ENCODE results near the gene EID3.

The EID3 gene

GRCh38 chr12:104290855-104291254, 12.7 kb upstream of the EID3 start:
- DNase-seq = no peak

DNA sequence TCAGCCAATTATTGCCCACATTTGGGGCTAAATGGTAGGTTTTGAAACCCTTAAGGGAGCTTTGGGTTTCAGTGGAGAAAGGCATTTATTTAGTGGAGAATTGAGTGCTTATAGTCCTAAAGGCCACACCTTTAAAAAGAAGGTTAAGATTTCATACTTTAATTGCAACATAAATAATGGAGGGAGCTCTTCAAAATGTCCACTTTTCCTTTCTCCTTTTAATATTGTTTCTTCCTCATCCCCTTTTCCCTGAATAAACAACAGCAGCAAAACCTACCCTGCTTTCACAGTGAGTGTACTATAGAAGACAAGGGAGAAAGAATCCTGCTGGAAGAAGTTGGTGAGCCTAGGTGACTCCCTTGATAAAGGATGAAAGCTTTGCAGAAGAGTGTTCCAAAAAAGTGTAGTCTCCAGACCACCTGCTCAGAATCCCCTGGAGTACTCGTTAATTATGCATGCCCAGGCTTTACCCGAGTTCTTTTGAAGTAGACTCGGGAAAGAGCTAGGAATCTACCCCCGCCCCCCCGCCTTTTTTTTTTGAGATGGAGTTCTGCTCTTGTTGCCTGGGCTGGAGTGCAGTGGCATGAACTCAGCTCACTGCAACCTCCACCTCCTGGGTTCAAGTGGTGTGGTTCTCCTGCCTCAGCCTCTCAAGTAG, 11.5 kb upstream of the EID3 start:
- DNase-seq = no peak

GRCh38 chr12:104292872-104293794, 10.4 kb upstream of the EID3 start:
- DNase-seq = no peak

GRCh38 chr12:104294158-104294859, 9.2 kb upstream of the EID3 start:
- peak; percentile 48 to 51 for DNase-seq

DNA sequence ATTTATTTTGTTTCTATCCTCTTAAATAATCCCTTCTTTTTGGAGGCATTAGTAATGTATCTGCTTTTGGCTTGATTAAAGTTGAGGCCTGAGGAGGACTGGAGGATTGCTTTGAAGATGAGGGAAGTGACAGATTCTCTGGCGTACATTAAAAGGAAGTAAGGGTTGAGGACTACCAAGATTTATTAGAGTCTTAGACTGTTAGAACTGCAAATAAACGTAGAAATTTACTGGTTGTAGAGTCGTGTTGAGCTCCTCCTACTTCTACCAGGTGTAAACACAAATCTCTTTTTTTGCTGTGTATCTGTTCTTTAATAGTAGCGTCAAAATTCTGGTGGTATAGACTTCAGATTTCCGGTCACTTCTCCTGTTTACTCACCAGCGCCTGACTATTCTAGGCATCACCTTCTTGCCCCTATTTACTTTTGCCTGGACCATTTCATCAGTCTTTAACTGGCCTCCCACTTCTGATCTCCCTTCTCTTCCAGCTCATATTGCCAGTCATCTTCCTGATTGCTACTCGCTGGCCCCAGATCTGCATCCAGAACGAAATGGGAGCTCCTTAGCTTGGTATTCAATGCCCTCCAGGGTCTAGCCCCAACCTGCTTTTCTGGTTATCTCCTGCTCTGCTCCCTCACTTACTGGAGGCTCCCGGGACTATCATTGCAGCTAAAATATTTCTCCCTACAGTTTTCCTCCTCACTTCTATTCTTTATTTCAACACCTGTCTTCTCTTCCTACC, 8.4 kb upstream of the EID3 start:
- DNase-seq = no peak

GRCh38 chr12:104295954-104296353, 7.6 kb upstream of the EID3 start:
- no peak for DNase-seq

DNA sequence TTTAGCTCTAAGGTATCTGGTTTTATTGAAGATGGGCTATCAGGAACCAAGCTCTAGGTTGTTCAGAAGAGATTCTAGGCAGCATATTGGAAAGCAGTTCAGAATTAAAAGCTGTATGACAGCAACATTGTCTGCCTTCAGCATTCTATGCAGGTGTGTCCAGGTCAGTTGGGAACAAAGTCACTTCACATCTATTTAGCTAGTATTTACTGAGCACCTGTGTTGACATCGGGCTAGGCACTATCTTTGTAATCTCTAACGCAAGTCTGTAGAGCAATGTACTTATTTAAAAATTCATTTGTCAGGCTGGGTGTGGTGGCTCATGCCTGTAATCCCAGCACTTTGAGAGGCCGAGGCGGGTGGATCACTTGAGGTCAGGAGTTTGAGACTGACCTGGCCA, 6.8 kb upstream of the EID3 start:
- no peak for DNase-seq

DNA sequence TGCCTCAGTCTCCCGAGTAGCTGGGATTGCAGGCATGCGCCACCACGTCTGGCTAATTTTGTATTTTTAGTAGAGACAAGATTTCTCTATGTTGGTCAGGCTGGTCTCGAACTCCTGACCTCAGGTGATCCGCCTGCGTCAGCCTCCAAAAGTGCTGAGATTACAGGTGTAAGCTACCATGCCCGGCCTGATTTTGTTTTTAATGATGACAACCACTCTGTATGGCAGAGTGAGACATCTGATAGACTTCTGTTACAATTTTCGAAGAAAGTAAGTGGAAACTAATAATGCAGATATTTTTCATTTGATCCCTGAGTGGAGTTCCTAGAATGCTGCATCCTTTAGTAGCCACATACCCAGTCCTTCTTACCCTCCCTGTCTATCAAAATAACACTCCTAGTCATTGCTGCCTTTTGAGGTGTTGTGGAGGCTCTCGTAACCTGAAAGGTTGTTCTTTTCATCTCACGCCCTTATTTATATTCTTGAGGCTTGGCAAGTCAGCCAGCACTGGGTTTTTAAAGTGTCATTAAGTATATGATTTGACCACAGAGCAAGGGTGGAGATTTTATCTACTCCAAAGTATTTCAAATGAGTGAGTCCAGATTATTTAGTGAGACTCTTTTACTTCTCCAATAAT, 5.9 kb upstream of the EID3 start:
- no peak for DNase-seq

- peak in 1 of 2 experiments; percentile 65 for DNase-seq
Measured at GRCh38 chr12:104299842-104300481, 3.6 kb upstream of the EID3 start.

DNA sequence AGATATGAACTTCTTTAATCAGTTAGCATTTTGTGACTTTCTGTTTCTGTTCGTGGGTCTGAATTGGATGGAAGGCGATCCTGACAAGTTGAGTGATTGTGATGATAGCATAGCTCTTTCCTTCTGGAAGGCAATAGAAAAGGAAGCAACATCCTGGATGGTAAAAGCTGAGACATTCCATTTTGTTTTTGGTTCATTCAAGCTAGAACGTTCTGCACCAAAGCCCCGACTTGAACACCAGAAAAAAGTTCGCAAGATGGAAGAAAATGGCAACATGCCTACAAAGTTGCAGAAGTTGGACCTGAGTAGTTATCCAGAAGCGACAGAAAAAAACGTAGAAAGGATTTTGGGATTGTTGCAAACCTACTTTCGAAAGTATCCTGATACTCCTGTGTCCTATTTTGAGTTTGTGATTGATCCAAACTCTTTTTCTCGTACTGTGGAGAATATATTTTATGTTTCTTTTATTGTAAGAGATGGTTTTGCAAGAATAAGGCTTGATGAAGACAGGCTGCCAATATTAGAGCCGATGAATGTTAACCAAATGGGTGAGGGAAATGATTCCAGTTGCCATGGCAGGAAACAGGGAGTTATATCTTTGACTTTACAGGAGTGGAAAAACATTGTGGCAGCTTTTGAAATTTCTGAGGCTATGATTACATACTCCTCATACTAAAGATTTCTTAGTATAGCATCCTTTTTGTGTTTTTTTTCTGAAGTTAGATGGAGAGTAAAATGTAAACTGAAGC, 896 bp downstream of the EID3 start:
- peak in 1 of 2 experiments; percentile 79 for DNase-seq

DNA sequence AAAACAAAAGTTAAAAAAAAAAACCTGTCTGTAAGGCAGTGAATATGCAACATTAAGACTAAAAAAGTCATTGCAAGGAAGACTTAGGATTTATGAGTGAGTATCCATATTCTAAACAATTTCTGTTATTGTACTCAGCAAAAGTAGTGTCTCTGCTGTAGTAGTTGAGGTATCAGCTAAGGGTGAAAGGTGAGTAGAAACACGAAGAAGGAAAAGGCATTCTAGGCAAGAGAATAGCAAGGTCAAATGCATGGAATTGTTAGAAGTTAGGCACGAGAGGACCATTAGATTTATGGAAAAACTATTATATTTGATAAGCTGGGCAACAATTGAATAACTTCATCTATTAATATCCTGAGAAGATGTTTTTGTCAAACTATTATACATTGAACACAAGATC, 1.8 kb downstream of the EID3 start:
- DNase-seq = no peak

DNA sequence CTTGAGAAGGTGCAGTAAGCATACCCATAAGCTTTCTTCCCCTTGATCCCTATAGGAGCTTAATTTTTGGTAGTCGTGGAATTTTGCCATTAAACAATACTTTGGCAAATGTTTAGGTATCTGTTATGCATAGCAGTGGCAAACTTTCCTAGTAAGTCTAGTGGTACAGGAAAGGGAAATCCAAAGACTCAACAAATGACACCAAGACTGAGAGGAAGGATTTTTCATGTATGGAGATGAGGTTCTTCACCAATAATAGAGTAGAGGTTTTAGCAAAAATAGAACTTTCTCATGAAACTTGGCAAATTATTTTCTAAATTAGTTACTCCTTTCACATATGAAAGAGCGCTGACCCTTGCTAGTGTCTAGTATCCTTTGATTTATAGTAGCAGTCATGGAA, 2.8 kb downstream of the EID3 start:
- DNase-seq = no peak

- DNase-seq = no peak
Measured at GRCh38 chr12:104306943-104307654, 3.6 kb downstream of the EID3 start.

- DNase-seq = no peak
Measured at GRCh38 chr12:104307655-104308000, 4.1 kb downstream of the EID3 start.

- no peak for DNase-seq
Measured at GRCh38 chr12:104309446-104309993, 6.0 kb downstream of the EID3 start.

- DNase-seq = no peak
Measured at GRCh38 chr12:104310751-104311633, 7.5 kb downstream of the EID3 start.

- no peak for DNase-seq
Measured at GRCh38 chr12:104312202-104312601, 8.7 kb downstream of the EID3 start.

DNA sequence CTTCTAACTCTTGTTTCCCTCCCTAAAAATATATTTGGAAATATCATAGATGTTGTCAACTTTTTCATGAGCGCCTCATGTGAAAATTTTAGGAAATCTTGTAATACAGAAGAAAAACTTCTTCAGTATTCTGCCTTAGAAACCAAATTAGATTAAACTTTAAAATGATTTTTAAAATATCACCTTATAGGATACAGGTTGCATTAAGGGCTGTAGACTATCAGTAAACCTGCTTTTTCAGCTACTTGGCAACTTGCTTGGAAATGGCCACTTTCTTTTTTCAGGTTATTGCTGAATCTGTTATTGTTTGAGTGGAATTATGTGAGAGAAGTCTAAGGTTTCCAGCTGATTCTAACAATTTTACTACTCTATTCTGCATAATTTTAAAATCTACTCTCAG, 9.1 kb downstream of the EID3 start:
- DNase-seq = no peak

- no peak for DNase-seq
Measured at GRCh38 chr12:104313568-104314241, 10.2 kb downstream of the EID3 start.

Measured in SW 1271 (cell line).